SK-N-MC (cell line): ENCODE results near the gene RPS14.

ENCODE experiments used
- DNase-seq: peaks from one replicate; pipeline ENCODE4 v3.0.0-alpha.2; 2011; ENCODE audit warnings: low read depth, low spot score
- H3K27ac ChIP-seq: fragments of 200-600 bp; sonication (generic); 2 replicates; pipeline ENCODE4 v1.5.1; 2016; ENCODE audit warnings: mixed run types
- H3K36me3 ChIP-seq: fragments of 200-600 bp; sonication (generic); 2 replicates; pipeline ENCODE4 v1.6.1; 2017; ENCODE audit warnings: antibody characterized with exemption, low read length, mixed read lengths; ENCODE audit not compliant: insufficient read depth
- H3K4me3 ChIP-seq: fragments of 200-600 bp; sonication (generic); 2 replicates; pipeline ENCODE4 v1.5.1; 2016
- H3K9ac ChIP-seq: fragments of 200-600 bp; sonication (generic); 2 replicates; pipeline ENCODE4 v1.8.0; 2017; ENCODE audit warnings: mixed run types, mixed read lengths; ENCODE audit not compliant: insufficient read length
- H3K9me3 ChIP-seq: fragments of 200-600 bp; sonication (generic); 2 replicates; pipeline ENCODE4 v1.6.1; 2017; ENCODE audit warnings: low read depth, mild to moderate bottlenecking, antibody characterized with exemption, low read length, moderate library complexity, mixed read lengths
- EZH2 ChIP-seq: fragments of 200-600 bp; sonication (generic); IDR thresholded peaks from one replicate; pipeline ENCODE4 v1.6.1; 2017; ENCODE audit warnings: antibody characterized with exemption
- FOXP2 ChIP-seq: optimal IDR thresholded peaks from 2 replicates; pipeline ENCODE3; 2011; ENCODE audit warnings: mild to moderate bottlenecking, moderate library complexity; ENCODE audit not compliant: insufficient read depth; ENCODE audit errors: extremely low read length, control extremely low read depth
- POLR2AphosphoS5 ChIP-seq: IDR thresholded peaks from 2 replicates; pipeline ENCODE4 v1.6.1; 2012; ENCODE audit warnings: mild to moderate bottlenecking, low read depth, low read length, borderline replicate concordance

RPS14 gene

DNA sequence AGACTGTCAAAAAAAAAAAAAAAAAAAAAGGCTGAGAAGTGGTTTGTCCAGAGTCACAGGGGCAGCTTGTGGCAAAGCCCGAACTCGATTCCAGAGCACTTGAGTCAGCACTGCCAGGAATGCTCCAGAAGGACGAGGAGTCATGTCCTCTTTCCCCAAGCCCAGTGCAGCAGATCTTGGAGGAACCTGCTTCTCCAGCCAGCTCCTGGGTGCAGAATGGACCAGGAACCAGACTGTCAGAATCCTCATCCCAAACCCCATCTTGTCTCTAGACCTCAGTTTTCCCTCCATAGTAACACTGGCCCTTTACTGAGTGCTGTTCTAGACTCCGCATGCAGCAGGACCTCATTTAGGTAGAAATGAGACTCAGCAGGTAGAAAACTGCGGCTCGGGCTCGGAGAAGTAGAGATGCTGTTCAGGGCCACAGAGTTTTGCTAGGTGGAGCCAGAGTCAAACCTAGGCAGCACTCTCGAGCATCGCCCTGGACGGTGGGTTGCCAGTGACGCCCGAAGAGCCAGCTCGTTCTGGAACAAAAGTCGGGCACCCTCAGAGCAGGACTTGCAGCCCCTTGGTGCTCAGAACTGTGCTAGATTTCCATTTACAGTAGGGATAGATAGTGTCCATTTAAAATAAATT, 52.3 kb downstream of the RPS14 start:
- no peak for DNase-seq
- Histone ChIP-seq H3K27ac (no peak overlapping the region), H3K9ac (no peak overlapping the region), H3K4me3 (no peak overlapping the region), H3K36me3 (peaks cover 61% of the 10 kb centered on the region), H3K9me3 (no peaks in the 10 kb centered on the region)
- TF ChIP-seq FOXP2 (no peak), EZH2 (no peak), POLR2AphosphoS5 (no peak)

DNA sequence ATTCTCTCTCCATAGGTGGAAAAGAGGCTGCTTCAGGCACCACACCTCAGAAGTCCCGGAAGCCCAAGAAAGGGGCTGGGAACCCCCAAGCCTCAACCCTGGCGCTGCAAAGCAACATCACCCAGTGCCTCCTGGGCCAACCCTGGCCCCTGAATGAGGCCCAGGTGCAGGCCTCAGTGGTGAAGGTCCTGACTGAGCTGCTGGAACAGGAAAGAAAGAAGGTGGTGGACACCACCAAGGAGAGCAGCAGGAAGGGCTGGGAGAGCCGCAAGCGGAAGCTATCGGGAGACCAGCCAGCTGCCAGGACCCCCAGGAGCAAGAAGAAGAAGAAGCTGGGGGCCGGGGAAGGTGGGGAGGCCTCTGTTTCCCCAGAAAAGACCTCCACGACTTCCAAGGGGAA, 53.3 kb downstream of the RPS14 start:
- no peak for DNase-seq
- no peak for TF ChIP-seq FOXP2
- TF ChIP-seq POLR2AphosphoS5: no peak
- TF ChIP-seq EZH2: no peak
- no peaks in the 10 kb centered on the region for H3K9me3 ChIP-seq
- peaks cover 71% of the 10 kb centered on the region for H3K36me3 ChIP-seq
- no peak overlapping the region for H3K27ac ChIP-seq
- H3K9ac ChIP-seq: no peak overlapping the region
- H3K4me3 ChIP-seq: no peak overlapping the region

DNA sequence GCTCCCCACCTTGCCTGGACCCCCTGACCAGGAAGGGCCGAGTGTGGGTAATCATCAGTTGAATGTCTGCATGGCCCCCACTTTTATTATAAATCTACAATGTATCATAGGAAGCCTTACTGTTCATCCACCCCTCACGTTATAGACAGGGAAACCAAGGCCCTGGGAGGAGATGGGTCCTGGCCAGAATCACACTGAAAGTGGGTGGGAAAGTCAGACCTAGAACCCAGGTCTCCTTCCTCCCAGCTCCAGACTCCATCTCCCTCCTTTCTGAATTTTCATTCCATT, 53.9 kb downstream of the RPS14 start:
- H3K36me3 ChIP-seq: peaks cover 78% of the 10 kb centered on the region
- no peaks in the 10 kb centered on the region for H3K9me3 ChIP-seq
- no peak overlapping the region for H3K9ac ChIP-seq
- TF ChIP-seq EZH2 (no peak), POLR2AphosphoS5 (no peak), FOXP2 (no peak)
- H3K27ac ChIP-seq: no peak overlapping the region
- H3K4me3 ChIP-seq: no peak overlapping the region
- DNase-seq: no peak

DNA sequence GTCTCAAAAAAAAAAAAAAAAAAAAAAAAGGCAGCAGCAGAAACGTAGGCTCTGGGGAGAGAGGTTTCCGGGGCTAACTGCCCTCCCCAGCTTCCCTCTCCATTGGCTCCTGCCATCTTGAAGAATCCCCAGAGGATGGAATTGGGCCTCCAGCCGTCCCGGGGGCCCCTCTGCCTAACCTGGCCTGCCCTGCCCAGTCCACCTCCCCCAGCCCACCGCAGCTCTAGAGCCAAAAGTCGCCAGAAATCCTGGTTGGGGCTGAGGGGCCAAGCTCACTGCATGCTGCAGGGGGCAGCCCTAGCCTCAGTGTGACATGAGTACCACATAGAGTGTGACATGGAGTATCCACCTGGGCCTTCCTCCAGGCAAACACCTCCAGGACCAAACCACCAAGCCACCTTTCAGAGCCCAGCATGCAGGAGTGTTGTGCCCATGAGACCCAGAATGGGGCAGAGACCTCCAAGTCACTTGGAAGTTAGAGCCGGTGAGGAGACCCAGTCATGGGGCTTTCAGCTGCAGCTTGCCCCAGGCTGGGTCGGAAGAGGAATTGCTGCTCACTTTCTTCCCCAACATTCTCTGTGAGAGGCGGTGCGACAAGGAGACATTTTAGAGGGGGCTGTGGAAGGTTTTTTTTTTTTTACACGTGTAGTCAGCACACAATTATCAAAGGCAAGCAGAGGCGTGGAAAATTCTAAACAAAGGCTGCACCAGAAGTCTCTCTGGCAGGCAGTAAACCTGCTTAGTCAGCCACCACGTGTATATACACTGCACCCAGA, 54.4 kb downstream of the RPS14 start:
- peaks cover 79% of the 10 kb centered on the region for H3K36me3 ChIP-seq
- H3K9me3 ChIP-seq: no peaks in the 10 kb centered on the region
- H3K27ac ChIP-seq: no peak overlapping the region
- no peak for DNase-seq
- TF ChIP-seq FOXP2 (no peak), POLR2AphosphoS5 (no peak), EZH2 (no peak)
- H3K4me3 ChIP-seq: no peak overlapping the region
- H3K9ac ChIP-seq: no peak overlapping the region

- H3K36me3 ChIP-seq: peaks cover 79% of the 10 kb centered on the region; the same call in 1 of the 2 replicates
- TF ChIP-seq EZH2: no peak
- no peak for TF ChIP-seq POLR2AphosphoS5
- no peak for TF ChIP-seq FOXP2
- no peak overlapping the region for H3K27ac ChIP-seq
- H3K9ac ChIP-seq: no peak overlapping the region
- H3K4me3 ChIP-seq: no peak overlapping the region
- DNase-seq: no peak
- H3K9me3 ChIP-seq: no peaks in the 10 kb centered on the region
Measured at GRCh38 chr5:150394131-150394530, 55.4 kb downstream of the RPS14 start.

- Histone ChIP-seq H3K4me3 (no peak overlapping the region), H3K9me3 (no peaks in the 10 kb centered on the region), H3K36me3 (peaks cover 80% of the 10 kb centered on the region), H3K27ac (no peak overlapping the region), H3K9ac (no peak overlapping the region)
- DNase-seq: no peak
- no peak for TF ChIP-seq FOXP2
- TF ChIP-seq EZH2: no peak
- TF ChIP-seq POLR2AphosphoS5: no peak
Measured at GRCh38 chr5:150393096-150393645, 56.4 kb downstream of the RPS14 start.

DNA sequence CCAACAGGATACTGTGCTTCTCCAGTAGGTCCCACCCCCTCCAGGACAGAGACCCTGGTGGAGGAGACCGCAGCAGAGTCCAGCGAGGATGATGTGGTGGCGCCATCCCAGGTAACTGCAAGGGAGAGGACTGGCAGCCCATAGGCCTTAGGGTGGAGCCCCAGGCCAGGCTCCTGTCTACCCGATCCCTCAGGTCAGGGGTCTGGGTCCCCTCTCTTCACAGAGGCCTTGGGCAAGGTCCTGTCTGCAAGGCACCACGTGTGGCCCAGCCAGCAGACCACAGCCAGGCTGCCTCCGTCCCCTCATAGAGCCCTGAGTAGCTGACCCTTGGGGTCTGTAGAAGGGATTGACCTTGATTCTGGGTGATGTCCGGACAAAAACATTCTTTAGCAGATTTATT, 56.9 kb downstream of the RPS14 start:
- Histone ChIP-seq H3K27ac (no peak overlapping the region), H3K9me3 (no peaks in the 10 kb centered on the region), H3K4me3 (no peak overlapping the region), H3K9ac (no peak overlapping the region), H3K36me3 (peaks cover 84% of the 10 kb centered on the region)
- no peak for DNase-seq
- TF ChIP-seq POLR2AphosphoS5 (no peak), EZH2 (no peak)
